Measurements from ENCODE around the gene GEMIN5. TPM values are rescaled to one million over a fixed set of nuclear protein-coding genes. Genes with fewer than 3 reads are reported as not detected.

GEMIN5 gene
- polyA plus RNA-seq, 1 of the 3 experiments (the other 2 are of a cell fraction), result 6.6 TPM

DNA sequence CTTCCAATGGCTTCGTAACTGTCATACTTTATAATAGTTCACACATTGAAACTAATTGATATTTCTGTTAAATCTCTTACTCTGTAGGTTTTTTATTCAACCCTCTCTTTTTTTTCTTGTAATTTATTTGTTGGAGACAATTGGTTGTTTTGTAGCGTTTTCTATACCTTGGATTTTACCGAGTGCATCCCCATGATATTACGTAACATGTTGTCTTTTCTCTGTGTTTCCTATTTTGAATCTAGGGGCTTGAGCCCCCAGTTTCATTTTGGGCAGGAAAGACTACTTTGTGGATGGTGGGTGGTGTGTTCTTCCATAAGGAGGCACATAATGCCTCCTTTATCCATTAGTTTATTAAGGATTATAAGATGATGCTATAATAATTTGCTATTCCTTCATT lies 10.3 kb upstream of the GEMIN5 start:
- ChIA-PET POLR2A (no interaction called here), CTCF (no interaction called here)
- over 99% methylated on average over 4 of the region's 4 CpGs for WGBS (ENCODE audit: low lambda C conversion rate)
- no peaks in the 10 kb centered on the region for H3K9me3 ChIP-seq
- peaks cover 5 to 7% of the 10 kb centered on the region in 2 experiments for H3K36me3 ChIP-seq (replicated peaks in 1 of 2; ENCODE audit: control insufficient read depth in 1 of 2, insufficient read depth in 2 of 2, low read length in 1 of 2)
- no peak for TF ChIP-seq RCOR1 (IDR thresholded peaks at IDR 0.05; ENCODE audit: low read length)
- TF ChIP-seq FOSL2 (IDR thresholded peaks at IDR 0.05; ENCODE audit: borderline replicate concordance, low read depth), result no peak
- peaks cover 80% of the 10 kb centered on the region for H3K79me2 ChIP-seq (ENCODE audit: insufficient read depth)
- H3K4me1 ChIP-seq (ENCODE audit: control insufficient read depth in 1 of 2, insufficient read depth in 2 of 2, low read depth in 1 of 2, low read length in 1 of 2), result no peaks in the 10 kb centered on the region
- no peak overlapping the region for H3K27ac ChIP-seq (ENCODE audit: low read depth in 2 of 2, low read length in 1 of 2)
- no peak overlapping the region for H2AFZ ChIP-seq (ENCODE audit: low read depth)
- H3K4me2 ChIP-seq, result no peak overlapping the region
- H4K20me1 ChIP-seq (ENCODE audit: insufficient read depth), result peaks cover 5% of the 10 kb centered on the region; the same call in 1 of the 2 replicates
- no peaks in the 10 kb centered on the region for H3K27me3 ChIP-seq (ENCODE audit: insufficient read depth)
- no peak overlapping the region for H3K9ac ChIP-seq
- H3K9me2 ChIP-seq, result no peaks in the 10 kb centered on the region
- no peak overlapping the region for H3K4me3 ChIP-seq (ENCODE audit: low read depth in 2 of 2, low read length in 1 of 2)
- peaks cover 9% of the 10 kb centered on the region for H3F3A ChIP-seq (replicated peaks; ENCODE audit: insufficient read depth)
- DNase-seq, result no peak

DNA sequence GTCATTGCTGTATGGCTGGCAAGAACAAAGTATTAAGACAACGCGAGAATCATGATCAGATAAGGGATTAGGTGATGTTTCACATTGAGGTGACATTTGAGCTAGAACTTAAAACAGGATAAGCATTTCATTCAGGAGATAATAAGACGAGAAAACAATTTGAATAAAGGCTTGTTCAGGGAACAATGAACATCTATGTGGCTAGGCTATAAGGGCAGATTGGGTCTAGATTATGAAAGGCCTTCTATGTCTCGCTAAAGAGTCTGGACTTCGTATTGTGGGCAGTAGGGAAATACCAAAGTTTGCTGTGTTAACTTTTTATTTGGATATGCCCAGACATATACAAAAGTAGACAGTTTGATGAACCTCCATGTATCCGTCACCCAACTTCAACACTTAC lies 9.8 kb upstream of the GEMIN5 start:
- peaks cover 5 to 7% of the 10 kb centered on the region in 2 experiments for H3K36me3 ChIP-seq (replicated peaks in 1 of 2; ENCODE audit: control insufficient read depth in 1 of 2, insufficient read depth in 2 of 2, low read length in 1 of 2)
- no peak for TF ChIP-seq TEAD4 (IDR thresholded peaks at IDR 0.05; ENCODE audit: borderline replicate concordance, insufficient read depth)
- TF ChIP-seq, protein P1, sequence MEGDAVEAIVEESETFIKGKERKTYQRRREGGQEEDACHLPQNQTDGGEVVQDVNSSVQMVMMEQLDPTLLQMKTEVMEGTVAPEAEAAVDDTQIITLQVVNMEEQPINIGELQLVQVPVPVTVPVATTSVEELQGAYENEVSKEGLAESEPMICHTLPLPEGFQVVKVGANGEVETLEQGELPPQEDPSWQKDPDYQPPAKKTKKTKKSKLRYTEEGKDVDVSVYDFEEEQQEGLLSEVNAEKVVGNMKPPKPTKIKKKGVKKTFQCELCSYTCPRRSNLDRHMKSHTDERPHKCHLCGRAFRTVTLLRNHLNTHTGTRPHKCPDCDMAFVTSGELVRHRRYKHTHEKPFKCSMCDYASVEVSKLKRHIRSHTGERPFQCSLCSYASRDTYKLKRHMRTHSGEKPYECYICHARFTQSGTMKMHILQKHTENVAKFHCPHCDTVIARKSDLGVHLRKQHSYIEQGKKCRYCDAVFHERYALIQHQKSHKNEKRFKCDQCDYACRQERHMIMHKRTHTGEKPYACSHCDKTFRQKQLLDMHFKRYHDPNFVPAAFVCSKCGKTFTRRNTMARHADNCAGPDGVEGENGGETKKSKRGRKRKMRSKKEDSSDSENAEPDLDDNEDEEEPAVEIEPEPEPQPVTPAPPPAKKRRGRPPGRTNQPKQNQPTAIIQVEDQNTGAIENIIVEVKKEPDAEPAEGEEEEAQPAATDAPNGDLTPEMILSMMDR (IDR thresholded peaks at IDR 0.05), result no peak
- no peak for TF ChIP-seq EZH2phosphoT487 (IDR thresholded peaks at IDR 0.05; ENCODE audit: borderline replicate concordance, low read depth)
- TF ChIP-seq RXRA (IDR thresholded peaks at IDR 0.05; ENCODE audit: borderline replicate concordance, low read depth), result no peak
- TF ChIP-seq TAF1 (IDR thresholded peaks at IDR 0.05; ENCODE audit: borderline replicate concordance, low read depth, low read length), result no peak
- ChIA-PET POLR2A (no interaction called here), CTCF (interaction anchor here (3.3 kb wide), 1 partner anchor 24 kb away, joined by 10 read pairs; no protein-coding TSS in a partner anchor)
- H3K9me2 ChIP-seq, result no peaks in the 10 kb centered on the region
- H3K79me2 ChIP-seq (ENCODE audit: insufficient read depth), result peaks cover 85% of the 10 kb centered on the region
- no peak overlapping the region for H3K4me2 ChIP-seq
- no peak overlapping the region for H2AFZ ChIP-seq (ENCODE audit: low read depth)
- DNase-seq, result no peak
- no peak overlapping the region for H3K27ac ChIP-seq (ENCODE audit: low read depth in 2 of 2, low read length in 1 of 2)
- H3K4me1 ChIP-seq (ENCODE audit: control insufficient read depth in 1 of 2, insufficient read depth in 2 of 2, low read depth in 1 of 2, low read length in 1 of 2), result no peaks in the 10 kb centered on the region
- WGBS (ENCODE audit: low lambda C conversion rate), result 92% methylated on average over 6 of the region's 6 CpGs
- H3F3A ChIP-seq (replicated peaks; ENCODE audit: insufficient read depth), result peaks cover 9% of the 10 kb centered on the region
- H3K9me3 ChIP-seq, result no peaks in the 10 kb centered on the region
- H3K9ac ChIP-seq, result no peak overlapping the region
- H3K27me3 ChIP-seq (ENCODE audit: insufficient read depth), result no peaks in the 10 kb centered on the region
- peaks cover 5% of the 10 kb centered on the region; the same call in 1 of the 2 replicates for H4K20me1 ChIP-seq (ENCODE audit: insufficient read depth)
- no peak overlapping the region for H3K4me3 ChIP-seq (ENCODE audit: low read depth in 2 of 2, low read length in 1 of 2)

DNA sequence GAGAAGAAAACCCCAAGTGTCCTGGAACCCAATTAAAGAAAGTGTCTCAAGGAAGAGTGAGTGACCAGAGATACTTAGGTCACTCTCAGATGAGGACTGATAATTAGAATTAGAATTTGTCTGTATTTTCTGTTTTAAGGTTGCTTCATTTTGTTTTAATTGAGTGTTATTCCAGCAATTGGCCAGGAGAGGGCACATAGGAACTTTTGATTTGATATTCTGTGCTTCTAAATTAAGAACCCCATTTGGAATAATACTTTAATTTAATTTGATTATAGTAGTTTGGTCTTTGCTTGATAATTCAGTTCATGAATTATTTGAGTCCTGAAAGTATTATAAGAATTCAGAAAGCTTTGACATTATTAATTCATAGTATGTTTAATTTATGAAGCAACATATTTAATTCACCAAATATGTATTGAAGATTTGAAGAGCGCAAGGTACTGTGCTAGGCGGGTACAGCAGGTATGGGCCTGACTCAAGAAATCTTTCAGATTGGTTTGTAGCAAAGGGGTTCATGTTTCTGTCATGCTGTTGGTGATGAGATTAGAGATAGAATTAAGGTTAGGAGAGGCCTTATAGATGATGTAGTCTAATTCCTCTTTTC lies 7.8 kb upstream of the GEMIN5 start:
- Histone ChIP-seq H3K36me3 (replicated peaks in 1 of 2; ENCODE audit: control insufficient read depth in 1 of 2, insufficient read depth in 2 of 2, low read length in 1 of 2) (peaks cover under 1 to 6% of the 10 kb centered on the region in 2 experiments), H3K4me1 (ENCODE audit: control insufficient read depth in 1 of 2, insufficient read depth in 2 of 2, low read depth in 1 of 2, low read length in 1 of 2) (peaks cover 0 to 7% of the 10 kb centered on the region in 2 experiments; a peak in 1 of 4 replicates), H3F3A (replicated peaks; ENCODE audit: insufficient read depth) (peaks cover 9% of the 10 kb centered on the region), H3K9ac (no peak overlapping the region), H3K9me3 (no peaks in the 10 kb centered on the region), H3K4me3 (ENCODE audit: low read depth in 2 of 2, low read length in 1 of 2) (no peak overlapping the region), H3K9me2 (no peaks in the 10 kb centered on the region), H3K4me2 (no peak overlapping the region), H3K79me2 (ENCODE audit: insufficient read depth) (peaks cover 94% of the 10 kb centered on the region), H2AFZ (ENCODE audit: low read depth) (no peak overlapping the region), H3K27ac (ENCODE audit: low read depth in 2 of 2, low read length in 1 of 2) (no peak overlapping the region), H4K20me1 (ENCODE audit: insufficient read depth) (peaks cover 5% of the 10 kb centered on the region; the same call in 1 of the 2 replicates), H3K27me3 (ENCODE audit: insufficient read depth) (no peaks in the 10 kb centered on the region)
- TF ChIP-seq, protein P1 (IDR thresholded peaks at IDR 0.05), result peak; percentile 75
- no peak for TF ChIP-seq EP300 (IDR thresholded peaks at IDR 0.05; ENCODE audit: borderline replicate concordance in 1 of 2, low read depth in 1 of 2, low read length in 1 of 2)
- peak; percentile 54; the same call in 1 of the 2 replicates for TF ChIP-seq RAD21 (IDR thresholded peaks at IDR 0.05; ENCODE audit: low read length)
- no peak for TF ChIP-seq EZH2phosphoT487 (IDR thresholded peaks at IDR 0.05; ENCODE audit: borderline replicate concordance, low read depth)
- peak; percentile 29; the same call in 1 of the 2 replicates for TF ChIP-seq SMC3 (IDR thresholded peaks at IDR 0.05; ENCODE audit: low read depth, low read length)
- TF ChIP-seq MXI1 (IDR thresholded peaks at IDR 0.05; ENCODE audit: low read depth, low read length), result no peak
- TF ChIP-seq CHD2 (IDR thresholded peaks at IDR 0.05; ENCODE audit: low read length, partially characterized antibody), result no peak
- TF ChIP-seq TCF12 (IDR thresholded peaks at IDR 0.05), result no peak
- ChIA-PET POLR2A (no interaction called here), CTCF (interaction anchor here (1.0 to 3.3 kb wide), 6 partner anchors 10 to 188 kb away, joined by 3 to 14 read pairs (median 6); no protein-coding TSS in a partner anchor)
- DNase-seq, result peak; percentile 31
- 94% methylated on average over 2 of the region's 2 CpGs for WGBS (ENCODE audit: low lambda C conversion rate)
